GM19324 (cell line): ENCODE measurements around the gene ALDH1B1.
A peak's percentile ranks its signal among the peaks of the same experiment; 100 is the strongest.
"Not testable (repeated sequence)": the region's sequence is repeated elsewhere in the genome, so short reads cannot be mapped to it uniquely, and the experiment has no call there.

Source experiments
- ATAC-seq: cut with Tn5 transposase; IDR thresholded peaks from one replicate; pipeline ENCODE4 v1.9.1; 2021; ENCODE audit warnings: mild to moderate bottlenecking, moderate library complexity; ENCODE audit not compliant: unreplicated experiment, low FRiP score

Gene ALDH1B1

GRCh38 chr9:38360839-38361472 is 31.5 kb upstream of the ALDH1B1 start:
- no peak for ATAC-seq

GRCh38 chr9:38361473-38361850 is 31.0 kb upstream of the ALDH1B1 start:
- no peak for ATAC-seq

GRCh38 chr9:38362852-38363588 is 29.5 kb upstream of the ALDH1B1 start:
- ATAC-seq = no peak

- no peak for ATAC-seq
Measured at GRCh38 chr9:38363589-38363925, 28.9 kb upstream of the ALDH1B1 start.

- ATAC-seq = no peak
Measured at GRCh38 chr9:38367898-38368297, 24.6 kb upstream of the ALDH1B1 start.

- ATAC-seq = no peak
Measured at GRCh38 chr9:38368731-38369130, 23.8 kb upstream of the ALDH1B1 start.

- ATAC-seq = no peak
Measured at GRCh38 chr9:38370176-38370575, 22.3 kb upstream of the ALDH1B1 start.

- ATAC-seq = peak; percentile 61
Measured at GRCh38 chr9:38371495-38371894, 21.0 kb upstream of the ALDH1B1 start.

- no peak for ATAC-seq
Measured at GRCh38 chr9:38372762-38373619, 19.5 kb upstream of the ALDH1B1 start.

- ATAC-seq = no peak
Measured at GRCh38 chr9:38373679-38374078, 18.8 kb upstream of the ALDH1B1 start.

- ATAC-seq = no peak
Measured at GRCh38 chr9:38374847-38375571, 17.5 kb upstream of the ALDH1B1 start.

- no peak for ATAC-seq
Measured at GRCh38 chr9:38375572-38375963, 16.9 kb upstream of the ALDH1B1 start.

GRCh38 chr9:38376021-38376670 is 16.4 kb upstream of the ALDH1B1 start:
- no peak for ATAC-seq

GRCh38 chr9:38377336-38378083 is 15.0 kb upstream of the ALDH1B1 start:
- ATAC-seq = not testable (repeated sequence)

- no peak for ATAC-seq
Measured at GRCh38 chr9:38380230-38380871, 12.2 kb upstream of the ALDH1B1 start.

- no peak for ATAC-seq
Measured at GRCh38 chr9:38380872-38381534, 11.5 kb upstream of the ALDH1B1 start.

GRCh38 chr9:38382141-38382540 is 10.4 kb upstream of the ALDH1B1 start:
- no peak for ATAC-seq

- no peak for ATAC-seq
Measured at GRCh38 chr9:38384990-38385848, 7.3 kb upstream of the ALDH1B1 start.
